Measurements from ENCODE around the gene RPL32. TPM values are rescaled to one million over a fixed set of nuclear protein-coding genes. Genes with fewer than 3 reads are reported as not detected.

Gene RPL32
- total RNA-seq, 1 experiment from 2014 or later, result 1,130 TPM

DNA sequence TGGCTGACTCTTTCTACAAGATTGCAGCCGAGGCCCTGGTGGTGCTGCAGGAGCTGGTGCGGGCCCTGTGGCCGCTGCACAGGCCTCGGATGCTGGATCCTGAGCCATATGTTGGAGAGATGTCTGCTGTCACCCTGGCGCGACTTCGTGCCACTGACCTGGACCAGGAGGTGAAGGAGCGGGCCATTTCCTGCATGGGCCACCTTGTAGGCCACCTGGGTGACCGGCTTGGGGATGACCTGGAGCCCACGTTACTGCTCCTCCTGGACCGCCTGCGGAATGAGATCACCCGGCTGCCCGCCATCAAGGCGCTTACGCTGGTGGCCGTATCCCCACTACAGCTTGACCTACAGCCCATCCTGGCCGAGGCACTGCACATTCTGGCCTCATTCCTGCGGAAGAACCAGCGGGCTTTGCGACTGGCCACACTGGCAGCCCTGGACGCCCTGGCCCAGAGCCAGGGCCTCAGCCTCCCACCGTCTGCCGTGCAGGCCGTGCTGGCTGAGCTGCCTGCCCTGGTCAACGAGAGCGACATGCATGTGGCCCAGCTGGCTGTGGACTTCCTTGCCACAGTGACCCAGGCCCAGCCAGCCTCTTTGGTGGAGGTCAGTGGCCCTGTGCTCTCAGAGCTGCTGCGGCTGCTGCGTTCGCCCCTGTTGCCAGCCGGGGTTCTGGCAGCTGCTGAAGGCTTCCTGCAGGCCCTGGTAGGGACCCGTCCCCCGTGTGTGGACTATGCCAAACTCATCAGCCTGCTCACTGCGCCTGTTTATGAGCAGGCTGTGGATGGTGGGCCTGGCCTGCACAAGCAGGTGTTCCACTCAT, 24.6 kb downstream of the RPL32 start:
- DNase-seq (ENCODE audit: low read depth), result no peak
- in situ Hi-C loops (cut with HindIII; ENCODE audit: low pct_unique_long_range_greater_than_20kb, low sequenced_read_pairs), result no loop called here

DNA sequence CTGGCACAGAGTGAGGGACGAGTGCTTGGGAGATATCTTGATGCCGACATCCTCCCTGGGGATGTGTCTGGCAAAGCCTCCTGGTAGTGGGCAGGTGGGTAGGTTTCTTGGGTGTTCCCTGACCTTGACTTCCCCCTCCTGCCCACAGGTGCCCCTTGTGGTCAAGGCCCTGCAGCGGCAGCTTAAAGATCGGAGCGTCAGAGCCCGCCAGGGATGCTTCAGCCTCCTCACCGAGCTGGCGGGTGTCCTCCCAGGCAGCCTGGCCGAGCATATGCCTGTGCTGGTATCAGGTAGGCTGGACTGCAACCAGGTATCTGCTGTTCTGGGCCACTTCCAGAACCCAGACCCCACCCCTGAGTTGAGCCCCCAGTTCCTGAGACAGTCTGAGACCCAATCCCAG, 25.6 kb downstream of the RPL32 start:
- in situ Hi-C loops (cut with HindIII; ENCODE audit: low pct_unique_long_range_greater_than_20kb, low sequenced_read_pairs), result no loop called here
- no peak for DNase-seq (ENCODE audit: low read depth)

GRCh38 chr3:12815078-12815477, 26.3 kb downstream of the RPL32 start:
- DNase-seq (ENCODE audit: low read depth), result no peak
- in situ Hi-C loops (cut with HindIII; ENCODE audit: low pct_unique_long_range_greater_than_20kb, low sequenced_read_pairs), result no loop called here

GRCh38 chr3:12813967-12814366, 27.4 kb downstream of the RPL32 start:
- in situ Hi-C loops (cut with HindIII; ENCODE audit: low pct_unique_long_range_greater_than_20kb, low sequenced_read_pairs), result no loop called here
- DNase-seq (ENCODE audit: low read depth), result no peak

GRCh38 chr3:12812812-12813211, 28.6 kb downstream of the RPL32 start:
- in situ Hi-C loops (cut with HindIII; ENCODE audit: low pct_unique_long_range_greater_than_20kb, low sequenced_read_pairs), result no loop called here

GRCh38 chr3:12810961-12811360, 30.4 kb downstream of the RPL32 start:
- no peak for DNase-seq (ENCODE audit: low read depth)
- in situ Hi-C loops (cut with HindIII; ENCODE audit: low pct_unique_long_range_greater_than_20kb, low sequenced_read_pairs), result no loop called here

More at GRCh38 chr3:12812812-12813211, 28.6 kb downstream of the RPL32 start:
- DNase-seq (ENCODE audit: low read depth), result no peak

- peak; percentile 82 for DNase-seq (ENCODE audit: low read depth)
- in situ Hi-C loops (cut with HindIII; ENCODE audit: low pct_unique_long_range_greater_than_20kb, low sequenced_read_pairs), result no loop called here
Measured at GRCh38 chr3:12810013-12810780, 31.2 kb downstream of the RPL32 start.

GRCh38 chr3:12809435-12809834, 31.9 kb downstream of the RPL32 start:
- in situ Hi-C loops (cut with HindIII; ENCODE audit: low pct_unique_long_range_greater_than_20kb, low sequenced_read_pairs), result no loop called here
- no peak for DNase-seq (ENCODE audit: low read depth)

- in situ Hi-C loops (cut with HindIII; ENCODE audit: low pct_unique_long_range_greater_than_20kb, low sequenced_read_pairs), result no loop called here
Measured at GRCh38 chr3:12809001-12809400, 32.4 kb downstream of the RPL32 start.

GRCh38 chr3:12808587-12808986, 32.8 kb downstream of the RPL32 start:
- DNase-seq (ENCODE audit: low read depth), result no peak
- in situ Hi-C loops (cut with HindIII; ENCODE audit: low pct_unique_long_range_greater_than_20kb, low sequenced_read_pairs), result no loop called here

More at GRCh38 chr3:12809001-12809400, 32.4 kb downstream of the RPL32 start:
- DNase-seq (ENCODE audit: low read depth), result no peak

- no peak for DNase-seq (ENCODE audit: low read depth)
- in situ Hi-C loops (cut with HindIII; ENCODE audit: low pct_unique_long_range_greater_than_20kb, low sequenced_read_pairs), result no loop called here
Measured at GRCh38 chr3:12807601-12808359, 33.6 kb downstream of the RPL32 start.

DNA sequence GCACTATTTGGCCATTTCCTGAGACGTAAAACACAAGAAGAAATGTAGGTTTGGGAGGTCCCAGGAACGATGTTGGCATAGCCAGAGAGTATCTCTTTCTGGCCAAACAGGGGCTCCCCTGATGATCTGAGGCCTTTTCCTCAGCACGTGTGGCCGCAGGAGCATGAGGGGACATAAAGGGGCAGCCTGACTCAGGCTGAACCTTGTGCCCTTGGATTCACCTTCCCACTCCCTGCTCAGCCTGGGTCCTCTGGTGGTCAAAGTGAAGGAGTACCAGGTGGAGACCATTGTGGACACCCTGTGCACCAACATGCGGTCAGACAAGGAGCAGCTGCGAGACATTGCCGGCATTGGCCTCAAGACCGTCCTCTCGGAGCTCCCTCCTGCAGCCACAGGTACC, 34.3 kb downstream of the RPL32 start:
- in situ Hi-C loops (cut with HindIII; ENCODE audit: low pct_unique_long_range_greater_than_20kb, low sequenced_read_pairs), result no loop called here
- DNase-seq (ENCODE audit: low read depth), result no peak

- DNase-seq (ENCODE audit: low read depth), result no peak
- in situ Hi-C loops (cut with HindIII; ENCODE audit: low pct_unique_long_range_greater_than_20kb, low sequenced_read_pairs), result no loop called here
Measured at GRCh38 chr3:12803371-12803770, 38.0 kb downstream of the RPL32 start.

DNA sequence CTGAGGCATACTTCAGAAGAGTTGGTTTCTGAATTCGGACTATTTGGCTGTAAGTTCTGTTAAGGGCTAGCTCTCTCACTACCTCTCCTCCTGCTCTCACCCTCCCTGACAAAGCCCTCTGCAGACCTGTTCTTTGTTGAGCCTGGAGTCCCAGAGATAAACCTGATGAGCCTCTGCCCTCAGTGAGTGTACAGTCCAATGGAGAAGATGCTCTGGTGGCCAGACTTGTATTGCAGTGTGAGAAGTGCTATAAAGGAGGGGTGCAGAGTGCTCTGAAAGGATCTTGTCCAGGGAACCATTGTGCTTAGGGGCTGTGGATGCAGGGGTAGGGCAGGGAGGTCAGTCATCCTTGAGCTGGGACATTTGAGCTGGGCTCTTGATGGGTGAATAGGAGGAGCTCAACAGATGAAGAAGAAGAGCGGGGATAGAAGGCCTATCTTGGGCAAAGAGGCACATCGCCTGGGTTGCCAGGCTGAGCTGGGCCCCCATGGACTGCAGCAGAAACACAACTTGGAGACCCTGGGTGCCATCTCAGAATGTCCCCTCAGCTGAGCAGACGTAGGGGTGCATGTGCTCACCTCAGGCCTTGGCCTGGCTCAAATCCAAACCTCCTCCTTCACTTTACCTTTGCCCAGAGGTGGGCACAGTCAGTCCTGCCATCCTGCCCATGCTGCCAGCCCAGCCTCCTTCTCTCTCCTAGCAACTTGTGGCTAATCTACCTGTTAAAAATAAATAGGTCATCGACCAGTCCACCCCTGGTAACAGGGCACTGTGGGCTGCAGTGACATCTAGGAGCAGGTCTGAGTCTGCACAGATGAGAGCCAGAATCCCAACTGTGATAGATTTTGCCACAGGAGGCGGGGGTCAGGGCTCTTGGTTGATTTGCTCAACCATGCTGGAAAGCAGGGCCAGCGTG, 41.6 kb downstream of the RPL32 start:
- in situ Hi-C loops (cut with HindIII; ENCODE audit: low pct_unique_long_range_greater_than_20kb, low sequenced_read_pairs), result no loop called here
- DNase-seq (ENCODE audit: low read depth), result no peak

DNA sequence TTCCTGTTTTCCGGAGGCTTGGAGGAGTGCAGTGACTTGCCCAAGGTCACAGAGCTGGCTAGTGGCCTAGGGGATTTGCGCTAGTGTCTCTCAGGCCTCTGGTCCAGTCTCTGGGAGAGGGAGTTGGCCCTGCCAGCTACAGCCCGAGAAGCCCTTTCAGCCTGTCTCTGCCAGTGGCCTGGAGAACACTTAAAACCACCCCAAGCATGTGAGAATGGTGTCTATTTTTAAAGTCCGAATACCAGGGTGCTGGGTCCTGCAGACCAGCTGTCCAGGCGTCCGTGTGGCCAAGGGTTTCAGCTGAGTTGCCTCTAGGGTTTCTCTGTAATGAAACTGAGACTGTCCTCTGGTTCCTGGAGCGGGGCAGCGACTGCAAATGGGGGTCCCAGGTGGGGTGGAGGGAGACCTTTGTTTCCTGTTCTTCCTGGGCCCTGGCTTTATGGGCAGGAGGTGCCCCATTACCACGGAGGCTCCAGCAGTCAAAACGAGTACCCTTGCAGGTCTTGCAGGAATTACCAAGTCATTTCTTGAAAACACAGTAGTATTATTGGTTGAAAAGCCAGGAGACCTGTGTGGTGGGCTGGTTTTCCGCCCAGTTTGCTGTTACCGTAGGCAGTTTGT, 42.7 kb downstream of the RPL32 start:
- no peak for DNase-seq (ENCODE audit: low read depth)
- in situ Hi-C loops (cut with HindIII; ENCODE audit: low pct_unique_long_range_greater_than_20kb, low sequenced_read_pairs), result no loop called here

DNA sequence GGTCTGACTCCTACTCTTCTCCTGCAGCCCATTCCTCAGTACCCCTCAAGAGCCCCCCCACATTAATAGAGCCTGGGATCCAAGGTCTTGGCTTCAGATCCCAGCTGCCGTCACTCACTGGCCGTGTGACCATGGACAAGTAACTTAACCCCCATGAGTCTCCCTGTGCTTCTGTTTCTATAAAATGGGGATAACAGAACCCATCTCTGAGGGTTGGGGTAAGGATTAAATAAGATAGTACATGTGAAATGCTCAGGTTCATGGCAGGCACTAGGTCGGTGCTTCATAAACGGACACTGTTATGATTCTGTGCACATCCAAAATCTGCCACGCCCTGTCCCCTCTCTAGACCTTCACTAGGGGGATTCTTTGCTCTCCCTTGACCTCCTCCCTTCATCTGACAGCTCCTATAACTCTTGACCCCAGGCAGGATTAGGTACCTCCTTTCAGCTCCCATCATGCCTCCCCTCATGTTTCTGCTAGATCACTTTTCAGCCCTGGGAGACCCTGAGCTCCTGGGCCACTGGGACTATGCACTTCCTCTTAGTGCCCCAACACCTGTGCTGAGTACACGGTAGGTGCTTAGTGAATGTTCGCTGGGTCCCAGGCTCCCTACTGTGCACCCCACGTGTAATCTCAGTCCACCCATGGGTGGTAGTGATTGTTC, 43.3 kb downstream of the RPL32 start:
- in situ Hi-C loops (cut with HindIII; ENCODE audit: low pct_unique_long_range_greater_than_20kb, low sequenced_read_pairs), result no loop called here

More for the DNA sequence above, 43.3 kb downstream of the RPL32 start:
- DNase-seq (ENCODE audit: low read depth), result no peak
